Activated naive CD8-positive, alpha-beta T cell (primary cell): ENCODE data around the gene MAML3.

Experiments used
- H3K27ac Mint-ChIP-seq: one replicate; pipeline ENCODE4 v1.8.0; 2021; ENCODE audit warnings: mixed read lengths
- H3K27me3 Mint-ChIP-seq: one replicate; pipeline ENCODE4 v1.8.0; 2021; ENCODE audit warnings: mixed read lengths
- H3K36me3 Mint-ChIP-seq: one replicate; pipeline ENCODE4 v1.8.0; 2021; ENCODE audit warnings: mixed read lengths
- H3K4me1 Mint-ChIP-seq: one replicate; pipeline ENCODE4 v1.8.0; 2021; ENCODE audit warnings: low read depth, mixed read lengths
- H3K4me3 Mint-ChIP-seq: one replicate; pipeline ENCODE4 v1.8.0; 2021; ENCODE audit warnings: mild to moderate bottlenecking, mixed read lengths
- H3K9me3 Mint-ChIP-seq: one replicate; pipeline ENCODE4 v1.8.0; 2021; ENCODE audit warnings: low read depth, mixed read lengths

MAML3 gene

GRCh38 chr4:139817657-139818452 lies 336.1 kb downstream of the MAML3 start:
- H3K9me3 Mint-ChIP-seq = no peaks in the 10 kb centered on the region
- H3K4me3 Mint-ChIP-seq = no peak overlapping the region
- H3K27me3 Mint-ChIP-seq = no peaks in the 10 kb centered on the region
- H3K4me1 Mint-ChIP-seq = no peaks in the 10 kb centered on the region
- peaks cover 2% of the 10 kb centered on the region for H3K36me3 Mint-ChIP-seq
- H3K27ac Mint-ChIP-seq = no peak overlapping the region

- Mint-ChIP-seq H3K27me3 (no peaks in the 10 kb centered on the region), H3K27ac (no peak overlapping the region), H3K4me3 (no peak overlapping the region), H3K4me1 (no peaks in the 10 kb centered on the region), H3K36me3 (peaks cover under 1% of the 10 kb centered on the region), H3K9me3 (no peaks in the 10 kb centered on the region)
Measured at GRCh38 chr4:139816856-139817255, 337.1 kb downstream of the MAML3 start.

- Mint-ChIP-seq H3K27me3 (no peaks in the 10 kb centered on the region), H3K9me3 (peaks cover 6% of the 10 kb centered on the region), H3K27ac (no peak overlapping the region), H3K36me3 (peaks cover 2% of the 10 kb centered on the region), H3K4me3 (peak overlapping the region; percentile 17), H3K4me1 (no peaks in the 10 kb centered on the region)
Measured at GRCh38 chr4:139815778-139816601, 338.0 kb downstream of the MAML3 start.

- Mint-ChIP-seq H3K4me3 (no peak overlapping the region), H3K9me3 (peaks cover 6% of the 10 kb centered on the region), H3K27ac (no peak overlapping the region), H3K27me3 (no peaks in the 10 kb centered on the region), H3K4me1 (no peaks in the 10 kb centered on the region), H3K36me3 (peaks cover 5% of the 10 kb centered on the region)
Measured at GRCh38 chr4:139814323-139815015, 339.5 kb downstream of the MAML3 start.

GRCh38 chr4:139813881-139814280 lies 340.1 kb downstream of the MAML3 start:
- Mint-ChIP-seq H3K36me3 (peaks cover 5% of the 10 kb centered on the region), H3K27ac (no peak overlapping the region), H3K4me3 (no peak overlapping the region), H3K4me1 (no peaks in the 10 kb centered on the region), H3K27me3 (no peaks in the 10 kb centered on the region), H3K9me3 (peaks cover 6% of the 10 kb centered on the region)

GRCh38 chr4:139810710-139811109 lies 343.3 kb downstream of the MAML3 start:
- peaks cover 5% of the 10 kb centered on the region for H3K36me3 Mint-ChIP-seq
- H3K27me3 Mint-ChIP-seq = no peaks in the 10 kb centered on the region
- peaks cover 6% of the 10 kb centered on the region for H3K9me3 Mint-ChIP-seq
- no peaks in the 10 kb centered on the region for H3K4me1 Mint-ChIP-seq
- no peak overlapping the region for H3K4me3 Mint-ChIP-seq
- H3K27ac Mint-ChIP-seq = no peak overlapping the region

GRCh38 chr4:139809757-139810140 lies 344.2 kb downstream of the MAML3 start:
- no peaks in the 10 kb centered on the region for H3K27me3 Mint-ChIP-seq
- no peaks in the 10 kb centered on the region for H3K4me1 Mint-ChIP-seq
- H3K9me3 Mint-ChIP-seq = peaks cover 6% of the 10 kb centered on the region
- peaks cover 5% of the 10 kb centered on the region for H3K36me3 Mint-ChIP-seq
- no peak overlapping the region for H3K4me3 Mint-ChIP-seq
- no peak overlapping the region for H3K27ac Mint-ChIP-seq

- Mint-ChIP-seq H3K4me1 (no peaks in the 10 kb centered on the region), H3K4me3 (no peak overlapping the region), H3K27ac (no peak overlapping the region), H3K27me3 (no peaks in the 10 kb centered on the region), H3K36me3 (peaks cover 5% of the 10 kb centered on the region), H3K9me3 (peaks cover 6% of the 10 kb centered on the region)
Measured at GRCh38 chr4:139808808-139809756, 344.9 kb downstream of the MAML3 start.

- no peaks in the 10 kb centered on the region for H3K27me3 Mint-ChIP-seq
- H3K4me3 Mint-ChIP-seq = no peak overlapping the region
- peaks cover 5% of the 10 kb centered on the region for H3K36me3 Mint-ChIP-seq
Measured at GRCh38 chr4:139808381-139808807, 345.6 kb downstream of the MAML3 start.

GRCh38 chr4:139807483-139807882 lies 346.5 kb downstream of the MAML3 start:
- no peaks in the 10 kb centered on the region for H3K27me3 Mint-ChIP-seq
- peaks cover 6% of the 10 kb centered on the region for H3K9me3 Mint-ChIP-seq
- no peak overlapping the region for H3K4me3 Mint-ChIP-seq
- H3K4me1 Mint-ChIP-seq = peaks cover 6% of the 10 kb centered on the region
- no peak overlapping the region for H3K27ac Mint-ChIP-seq
- H3K36me3 Mint-ChIP-seq = peaks cover 5% of the 10 kb centered on the region

More at GRCh38 chr4:139808381-139808807, 345.6 kb downstream of the MAML3 start:
- Mint-ChIP-seq H3K4me1 (peaks cover 2% of the 10 kb centered on the region), H3K27ac (no peak overlapping the region), H3K9me3 (peaks cover 6% of the 10 kb centered on the region)

- peaks cover 6% of the 10 kb centered on the region for H3K4me1 Mint-ChIP-seq
- H3K27me3 Mint-ChIP-seq = no peaks in the 10 kb centered on the region
- peaks cover 6% of the 10 kb centered on the region for H3K9me3 Mint-ChIP-seq
- no peak overlapping the region for H3K27ac Mint-ChIP-seq
- H3K36me3 Mint-ChIP-seq = peaks cover 5% of the 10 kb centered on the region
- no peak overlapping the region for H3K4me3 Mint-ChIP-seq
Measured at GRCh38 chr4:139806929-139807328, 347.1 kb downstream of the MAML3 start.

- Mint-ChIP-seq H3K4me1 (peaks cover 6% of the 10 kb centered on the region), H3K27me3 (no peaks in the 10 kb centered on the region), H3K36me3 (peaks cover 2% of the 10 kb centered on the region), H3K9me3 (no peaks in the 10 kb centered on the region), H3K27ac (no peak overlapping the region), H3K4me3 (no peak overlapping the region)
Measured at GRCh38 chr4:139802931-139803330, 351.1 kb downstream of the MAML3 start.

GRCh38 chr4:139802488-139802887 lies 351.5 kb downstream of the MAML3 start:
- no peaks in the 10 kb centered on the region for H3K9me3 Mint-ChIP-seq
- peaks cover 6% of the 10 kb centered on the region for H3K4me1 Mint-ChIP-seq
- no peaks in the 10 kb centered on the region for H3K27me3 Mint-ChIP-seq
- H3K36me3 Mint-ChIP-seq = peaks cover 2% of the 10 kb centered on the region
- H3K4me3 Mint-ChIP-seq = no peak overlapping the region
- no peak overlapping the region for H3K27ac Mint-ChIP-seq

- Mint-ChIP-seq H3K27me3 (no peaks in the 10 kb centered on the region), H3K36me3 (peaks cover 2% of the 10 kb centered on the region), H3K4me3 (no peak overlapping the region), H3K4me1 (peaks cover 6% of the 10 kb centered on the region), H3K27ac (no peak overlapping the region), H3K9me3 (no peaks in the 10 kb centered on the region)
Measured at GRCh38 chr4:139801895-139802294, 352.1 kb downstream of the MAML3 start.
